ENCODE measurements around the gene ARHGAP31.
"Not testable (repeated sequence)": the region's sequence is repeated elsewhere in the genome, so short reads cannot be mapped to it uniquely, and the experiment has no call there.

Gene ARHGAP31

DNA sequence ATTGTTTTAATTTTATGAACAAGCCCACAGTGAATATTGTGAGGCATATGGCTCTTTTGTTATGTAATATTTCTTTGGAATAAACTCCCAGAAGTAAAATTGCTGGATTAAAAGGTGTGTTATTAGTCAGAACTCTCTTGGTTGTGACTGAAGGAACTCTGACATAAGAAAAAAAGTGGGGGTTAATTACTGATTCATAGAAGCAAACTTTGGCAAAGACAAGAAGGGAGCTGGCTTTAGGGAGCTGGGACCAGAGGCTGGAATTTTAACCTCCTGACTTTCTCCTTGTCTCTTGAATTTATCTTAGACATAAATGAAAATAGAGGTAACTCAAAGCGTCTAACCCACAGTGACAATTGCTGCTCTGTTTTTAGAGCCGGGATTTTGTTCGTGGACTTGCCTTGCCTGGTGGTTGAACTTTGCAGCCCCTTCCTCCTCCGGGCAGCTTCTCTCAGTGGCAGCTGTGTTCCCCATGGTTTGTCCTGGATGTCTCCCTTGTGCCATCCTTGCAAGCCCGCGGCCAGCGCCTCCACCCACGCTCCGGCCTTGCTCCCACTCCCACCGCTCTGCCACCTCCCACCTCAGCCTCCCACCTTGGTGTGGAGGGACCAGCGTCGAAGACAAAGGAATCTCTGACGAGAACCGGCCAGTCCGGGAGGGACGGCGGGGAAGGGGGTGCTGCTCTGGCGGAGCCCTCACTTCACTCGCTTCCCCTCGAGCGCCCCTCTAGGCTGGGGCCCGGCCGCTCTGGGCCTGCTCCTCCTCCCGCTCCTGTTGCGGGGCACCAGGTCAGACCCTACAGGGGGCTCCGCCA lies 28.0 kb downstream of the ARHGAP31 start:
- DNase-seq = no peak

DNA sequence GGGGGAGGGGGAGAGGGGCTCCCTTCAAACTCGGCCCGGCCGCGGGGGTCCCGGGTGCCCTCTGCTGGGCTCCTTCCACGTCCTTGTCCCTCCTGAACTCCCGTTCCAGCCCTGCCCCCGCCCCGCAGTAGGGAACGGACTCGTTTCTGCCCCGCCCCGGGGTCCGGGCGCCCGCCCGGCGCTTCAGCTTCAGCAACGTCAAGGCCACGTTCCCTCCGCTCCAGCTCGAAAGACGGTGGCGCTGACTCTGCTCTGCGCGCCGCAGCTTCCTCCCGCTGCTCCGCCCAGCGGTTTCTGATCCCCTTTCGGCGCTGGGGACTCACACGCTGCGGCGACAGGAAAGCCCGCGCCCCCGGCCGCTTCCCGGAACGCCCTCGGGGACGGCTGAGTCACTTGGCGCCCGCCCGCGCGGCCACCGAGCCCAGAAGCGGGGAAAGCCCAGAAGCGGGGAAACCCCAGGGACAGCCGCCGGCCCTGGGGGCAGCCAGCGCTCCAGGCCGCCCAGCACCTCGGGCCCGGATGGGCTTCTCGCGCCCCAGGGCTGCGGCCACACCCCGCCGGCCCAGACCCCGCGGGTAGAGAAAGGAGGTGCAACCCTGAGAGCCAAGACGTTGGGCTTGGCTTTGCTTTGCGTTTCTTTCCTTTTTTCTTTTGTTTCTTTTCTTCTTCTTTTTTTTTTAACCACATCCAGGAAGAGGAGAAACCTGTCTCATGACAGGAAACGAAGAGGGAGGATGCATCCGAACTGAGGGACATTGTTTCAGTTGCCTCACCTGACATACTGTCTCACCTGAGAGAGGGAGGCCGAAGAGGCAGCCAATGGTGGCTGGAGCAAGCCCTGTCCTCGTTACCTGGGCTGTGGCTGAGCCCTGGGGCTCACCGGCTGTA lies 28.9 kb downstream of the ARHGAP31 start:
- DNase-seq = peak; percentile 94

DNA sequence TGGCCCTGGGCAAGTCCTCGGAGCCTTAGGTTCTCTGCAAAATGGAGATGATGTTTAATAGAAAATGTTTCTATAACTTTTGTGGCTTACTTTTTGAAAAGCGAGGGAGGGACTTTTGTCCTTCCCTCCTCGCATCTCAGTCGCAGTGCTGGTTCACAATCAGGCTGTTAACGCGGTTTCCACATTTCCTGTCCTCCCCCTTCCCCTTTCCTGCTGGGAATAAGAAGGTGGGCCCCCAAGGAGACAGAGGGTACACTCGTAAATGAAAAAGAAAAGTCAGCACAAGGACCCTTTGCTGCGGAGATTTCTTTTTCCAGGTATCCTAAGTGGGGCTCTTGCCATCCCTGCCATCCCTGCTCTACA lies 29.5 kb downstream of the ARHGAP31 start:
- no peak for DNase-seq

DNA sequence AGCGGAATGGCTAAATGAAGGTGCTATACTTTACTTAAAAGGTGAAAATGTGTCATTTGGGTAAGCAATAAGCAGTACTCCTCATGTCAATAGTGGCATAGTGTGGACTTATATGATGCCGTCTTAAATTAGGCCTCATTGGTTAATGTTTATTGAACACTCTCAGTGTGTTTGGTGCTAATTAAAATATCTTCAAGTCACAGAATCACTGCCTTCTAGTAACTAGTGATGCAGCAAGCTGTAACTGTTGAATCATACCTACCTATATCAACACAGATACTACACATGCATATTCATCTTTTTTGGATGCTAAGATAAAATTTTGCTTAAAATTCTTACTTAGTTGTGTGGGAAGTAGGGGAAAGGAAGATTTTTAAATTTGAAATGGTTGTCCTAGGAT lies 30.7 kb downstream of the ARHGAP31 start:
- DNase-seq = no peak

DNA sequence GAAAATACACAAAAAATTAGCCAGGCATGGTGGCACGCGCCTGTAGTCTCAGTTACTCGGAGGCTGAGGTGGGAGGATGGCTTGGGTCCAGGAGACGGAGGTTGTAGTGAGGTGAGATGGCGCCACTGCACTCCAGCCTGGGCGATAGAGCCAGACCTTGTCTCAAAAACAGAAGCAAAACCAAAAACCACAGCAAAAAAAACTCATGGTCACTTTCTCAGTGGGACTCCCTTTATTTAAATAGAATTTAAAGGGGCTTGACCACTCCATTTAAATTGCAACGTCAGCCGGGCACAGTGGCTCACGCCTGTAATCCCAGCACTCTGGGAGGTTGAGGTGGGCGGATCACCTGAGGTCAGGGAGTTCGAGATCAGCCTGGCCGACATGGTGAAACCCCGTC lies 32.8 kb downstream of the ARHGAP31 start:
- DNase-seq = no peak

DNA sequence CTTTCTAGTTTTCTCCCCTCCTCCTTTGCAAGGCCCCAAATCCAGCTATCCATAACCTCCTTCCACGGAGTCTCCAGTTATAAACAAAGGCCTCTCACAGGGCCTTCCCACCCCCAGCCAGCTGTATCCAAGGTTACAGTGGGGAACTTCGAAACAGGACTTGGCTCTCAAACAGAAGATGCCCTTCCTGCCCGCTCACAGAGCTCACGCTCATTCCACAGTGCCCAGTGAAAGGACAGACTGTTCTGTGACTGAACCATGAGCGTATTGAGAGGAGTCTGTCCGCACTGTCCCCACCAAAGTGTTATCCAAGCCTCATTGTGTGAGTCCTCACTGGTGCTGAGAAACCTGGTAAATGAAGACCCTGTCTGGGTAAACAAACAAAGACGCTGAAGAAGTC lies 35.4 kb downstream of the ARHGAP31 start:
- DNase-seq = no peak

DNA sequence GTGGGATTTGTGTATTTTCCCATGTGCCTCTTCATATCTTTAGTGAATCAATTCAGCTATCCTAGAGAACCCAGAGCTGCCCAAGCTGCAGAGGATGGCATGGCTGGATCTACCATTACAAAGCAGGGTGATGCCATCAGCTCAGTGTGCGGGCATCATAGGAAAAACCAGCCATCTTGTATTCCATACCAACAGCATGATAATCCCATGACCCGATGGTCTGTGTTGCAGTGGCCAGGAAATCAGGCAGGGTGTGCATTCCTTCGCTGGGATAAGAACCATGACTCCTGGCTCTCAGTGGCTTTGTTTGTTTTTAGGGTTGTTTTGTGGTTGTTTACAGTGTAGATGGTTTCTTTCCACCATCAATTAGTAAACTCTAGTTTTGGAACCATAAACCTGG lies 36.0 kb downstream of the ARHGAP31 start:
- DNase-seq = no peak

DNA sequence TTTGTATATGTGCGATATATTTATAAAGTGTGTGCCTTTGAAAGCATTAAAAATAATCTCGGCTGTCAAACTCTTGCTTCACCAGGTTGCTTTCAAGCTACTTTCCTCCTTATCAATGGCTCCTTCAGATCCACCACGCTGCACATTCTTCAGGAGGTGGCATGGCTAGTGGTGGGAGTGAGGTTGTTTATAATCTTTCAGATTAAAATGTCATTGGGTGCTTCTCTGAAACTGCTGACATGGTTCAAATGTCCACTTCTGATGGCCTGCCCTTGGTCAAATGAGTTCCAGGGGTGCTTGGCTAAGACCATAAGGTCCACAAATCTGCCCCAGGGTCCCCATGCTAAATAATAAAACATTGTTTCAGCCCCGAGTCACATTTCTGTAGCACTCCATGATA lies 36.7 kb downstream of the ARHGAP31 start:
- DNase-seq = no peak

DNA sequence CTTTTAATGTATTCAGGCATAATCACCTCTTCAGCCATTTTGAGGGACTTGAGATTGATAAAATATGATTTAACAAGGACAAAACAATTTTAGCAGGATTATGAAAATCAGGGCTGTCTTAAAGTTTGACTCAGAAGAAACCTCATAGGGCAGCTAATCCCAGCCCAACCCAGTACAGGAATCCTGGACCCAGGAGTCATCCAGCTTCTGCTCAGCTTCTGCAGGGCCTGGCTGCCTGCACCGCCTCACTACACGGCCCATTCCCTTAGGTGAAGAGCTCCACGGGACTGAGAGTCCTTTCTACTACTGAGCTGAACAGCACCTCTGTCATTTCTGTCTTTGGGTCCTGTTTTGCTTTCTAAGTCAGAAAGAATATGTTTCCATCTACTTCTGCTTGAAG lies 37.5 kb downstream of the ARHGAP31 start:
- no peak for DNase-seq

DNA sequence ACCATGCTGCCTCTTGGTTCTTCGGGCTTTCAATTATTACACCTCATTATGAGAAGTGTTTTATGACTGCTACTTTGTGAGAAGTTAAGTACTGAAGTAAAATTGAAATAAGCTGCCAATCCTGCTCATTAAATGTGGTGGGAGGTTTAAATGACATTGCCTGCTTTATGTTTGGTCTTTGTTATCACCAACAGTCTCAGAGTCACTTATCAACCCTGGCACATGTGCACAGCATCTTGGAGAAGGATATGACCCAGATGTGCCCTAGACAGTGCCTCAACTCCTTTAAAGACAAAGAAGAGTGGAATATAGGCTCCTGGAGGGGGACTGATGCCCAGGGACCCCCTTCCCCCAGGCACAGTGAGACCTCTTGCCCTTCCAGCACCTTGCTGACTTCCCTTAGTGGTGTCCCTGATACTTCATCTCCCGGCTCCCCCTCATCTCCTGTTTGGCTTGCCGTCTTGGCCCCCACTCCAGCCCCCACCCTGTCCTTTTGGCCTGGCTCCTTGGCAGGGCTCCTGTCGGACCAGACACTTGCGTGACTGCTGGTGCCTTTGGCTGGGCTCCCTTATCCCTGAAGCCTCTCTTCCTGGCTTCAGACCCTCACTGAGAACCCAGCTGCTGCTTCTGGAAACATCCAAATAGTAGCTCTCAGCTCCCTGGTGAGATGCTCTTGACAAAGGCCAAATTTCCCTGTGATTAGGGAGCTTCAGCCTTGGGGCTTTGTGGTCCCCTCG lies 39.8 kb downstream of the ARHGAP31 start:
- no peak for DNase-seq

DNA sequence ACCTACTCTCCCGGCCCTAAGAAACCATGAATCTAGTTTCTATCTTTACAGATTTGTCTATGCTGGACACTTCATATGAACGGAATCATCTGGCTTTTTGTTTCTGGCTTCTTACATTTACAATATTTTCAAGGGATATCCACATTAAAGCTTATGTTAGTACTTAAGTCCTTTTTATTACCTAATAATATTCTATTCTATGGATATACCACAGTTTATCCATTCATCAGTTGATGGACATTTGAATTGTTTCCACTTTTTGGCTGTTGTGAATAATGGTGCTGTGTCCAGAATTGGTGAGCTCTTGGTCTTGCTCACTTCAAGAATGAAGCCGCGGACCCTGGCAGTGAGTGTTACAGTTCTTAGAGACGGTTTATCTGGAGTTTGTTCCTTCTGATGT lies 42.6 kb downstream of the ARHGAP31 start:
- DNase-seq = no peak

DNA sequence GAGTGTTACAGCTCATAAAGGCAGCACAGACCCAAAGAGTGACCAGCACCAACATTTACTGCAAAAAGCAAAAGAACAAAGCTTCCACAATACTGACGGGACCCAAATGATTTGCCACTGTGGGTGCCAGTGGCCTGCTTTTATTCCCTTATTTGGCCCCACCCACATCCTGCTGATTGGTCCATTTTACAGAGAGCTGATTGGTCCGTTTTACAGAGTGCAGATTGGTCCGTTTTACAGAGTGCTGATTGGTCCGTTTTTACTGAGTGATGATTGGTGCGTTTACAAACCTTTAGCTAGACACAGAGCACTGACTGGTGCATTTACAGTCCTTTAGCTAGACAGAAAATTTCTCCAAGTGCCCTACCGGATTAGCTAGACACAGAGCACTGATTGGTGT lies 43.2 kb downstream of the ARHGAP31 start:
- DNase-seq = not testable (repeated sequence)

DNA sequence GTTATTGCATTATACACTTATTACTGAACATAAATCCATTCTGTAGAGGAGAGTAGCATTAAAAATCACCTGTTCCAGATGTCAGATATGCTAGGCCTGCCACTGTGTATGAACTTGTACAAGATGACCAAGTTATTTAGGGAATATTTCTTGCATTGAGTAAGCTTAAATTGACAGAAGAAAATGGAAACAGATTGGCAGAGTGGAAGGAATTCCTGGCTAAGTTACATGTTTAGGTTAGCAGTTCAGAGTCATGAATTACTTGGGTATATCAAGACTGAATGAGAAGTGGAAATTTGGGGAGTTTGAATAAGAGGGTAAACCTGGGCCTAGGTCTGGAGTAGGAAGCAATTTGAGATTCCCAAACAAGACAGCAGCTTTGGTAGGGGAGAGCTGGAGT lies 44.6 kb downstream of the ARHGAP31 start:
- DNase-seq = no peak

DNA sequence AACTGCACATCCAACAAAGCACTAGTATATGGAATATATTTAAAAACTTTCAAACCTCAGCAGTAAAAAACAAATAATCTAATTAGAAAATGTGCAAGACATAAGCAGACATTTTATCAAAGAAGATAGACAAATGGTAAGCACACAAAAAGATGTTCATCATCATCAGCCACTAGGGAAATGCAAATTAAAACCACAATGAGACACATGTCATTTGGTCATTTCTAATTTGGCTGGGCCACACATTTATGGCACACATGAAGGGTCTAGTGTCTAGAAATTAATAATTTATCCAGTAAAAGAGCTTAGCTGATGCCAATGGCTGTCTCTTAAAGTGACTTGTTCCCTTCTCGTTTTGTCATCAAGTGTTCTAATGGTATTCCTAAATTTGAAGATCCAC lies 45.8 kb downstream of the ARHGAP31 start:
- DNase-seq = no peak

DNA sequence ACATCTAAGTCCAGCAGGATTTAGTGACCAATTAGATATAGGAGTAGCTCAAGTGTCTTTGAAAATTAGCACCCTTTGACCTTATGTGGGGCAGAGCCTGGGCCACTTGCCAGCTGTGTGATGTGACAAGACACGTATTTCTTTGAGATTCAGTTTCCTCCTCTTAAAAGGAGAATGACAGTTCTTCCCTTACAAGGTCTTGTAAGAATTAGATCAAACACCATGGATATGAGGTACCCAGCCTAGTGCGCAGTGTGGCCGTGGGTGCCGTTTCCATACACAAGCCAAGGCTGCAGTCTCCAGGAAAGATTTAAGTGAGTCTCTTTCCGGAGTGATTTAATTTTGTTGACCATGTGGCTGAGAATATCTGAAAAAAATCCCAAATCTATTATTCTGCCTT lies 46.3 kb downstream of the ARHGAP31 start:
- DNase-seq = no peak

DNA sequence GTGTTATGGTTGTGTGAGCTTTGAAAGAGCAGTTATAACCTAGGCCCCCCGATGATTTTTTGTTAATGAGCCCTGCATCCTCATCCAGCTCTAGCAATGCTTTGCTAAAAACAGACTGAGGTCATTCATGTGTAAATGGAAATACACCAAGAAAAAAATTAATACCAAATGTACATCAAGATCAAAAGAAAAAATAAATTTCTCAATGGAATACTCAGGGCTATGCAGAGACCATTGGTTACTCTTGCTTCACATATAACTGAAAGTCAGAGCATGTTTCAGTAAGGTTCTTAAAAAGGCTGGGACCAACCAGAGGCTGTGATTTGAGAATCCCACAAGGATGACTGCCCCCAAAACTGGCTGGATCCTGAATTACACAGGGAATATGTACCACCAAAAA lies 48.0 kb downstream of the ARHGAP31 start:
- DNase-seq = no peak

DNA sequence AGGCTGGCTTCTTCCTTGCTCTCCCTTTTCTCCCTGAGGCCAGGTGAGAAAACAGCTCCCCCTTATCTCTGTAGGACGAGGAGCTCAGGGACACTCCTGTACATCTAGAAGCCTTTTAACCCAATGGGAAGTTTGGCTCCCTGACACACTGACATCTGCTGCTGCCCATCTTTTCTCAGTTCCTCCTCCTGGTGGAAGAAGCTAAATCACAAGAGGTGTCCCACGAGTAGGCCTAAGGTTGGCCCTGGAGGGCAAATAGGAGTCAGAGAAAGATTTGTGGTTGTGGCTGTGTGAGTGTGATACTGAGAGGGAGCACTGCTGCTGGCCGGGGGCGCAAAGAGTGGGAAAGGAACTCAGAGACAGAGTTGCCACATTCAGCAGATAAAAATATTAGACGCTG lies 49.5 kb downstream of the ARHGAP31 start:
- no peak for DNase-seq

DNA sequence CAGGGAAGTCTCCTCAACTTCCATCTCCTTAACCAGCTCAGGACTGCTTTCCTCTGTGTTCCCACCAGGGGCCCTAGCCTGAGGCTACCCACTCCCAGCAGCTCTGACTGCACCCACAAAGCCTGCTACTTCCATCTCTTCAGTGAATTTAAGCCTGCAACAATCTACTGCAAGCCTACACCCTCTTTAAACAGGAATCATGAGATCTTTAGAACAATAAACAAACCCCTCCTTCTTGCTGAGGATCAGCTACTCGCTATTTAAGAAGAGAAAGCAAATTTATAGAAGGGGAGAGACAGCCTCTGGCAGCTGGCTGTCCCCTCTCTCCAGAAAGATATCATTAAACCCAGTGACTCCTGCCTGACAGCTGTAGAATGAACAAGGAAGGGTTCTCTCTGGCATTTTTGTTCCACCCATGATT lies 51.9 kb downstream of the ARHGAP31 start:
- no peak for DNase-seq

DNA sequence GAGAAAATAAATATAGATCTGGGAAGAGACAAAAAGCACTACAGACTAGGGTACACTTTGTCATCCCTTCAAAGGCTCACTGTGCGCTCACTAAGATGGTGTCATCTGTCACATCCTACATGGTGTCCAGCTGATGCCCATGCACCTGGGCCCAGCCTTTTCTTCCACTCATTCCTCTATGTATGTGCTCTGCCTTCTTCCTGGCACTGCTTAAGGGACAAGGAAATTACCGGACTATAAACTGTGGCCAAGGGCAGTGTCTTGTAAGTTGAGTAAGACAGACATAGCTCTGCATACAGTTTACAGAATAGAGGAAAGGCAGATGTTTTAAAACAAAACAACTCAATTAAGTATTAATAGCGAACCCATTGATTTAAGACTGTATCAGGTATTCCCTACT lies 52.9 kb downstream of the ARHGAP31 start:
- no peak for DNase-seq

DNA sequence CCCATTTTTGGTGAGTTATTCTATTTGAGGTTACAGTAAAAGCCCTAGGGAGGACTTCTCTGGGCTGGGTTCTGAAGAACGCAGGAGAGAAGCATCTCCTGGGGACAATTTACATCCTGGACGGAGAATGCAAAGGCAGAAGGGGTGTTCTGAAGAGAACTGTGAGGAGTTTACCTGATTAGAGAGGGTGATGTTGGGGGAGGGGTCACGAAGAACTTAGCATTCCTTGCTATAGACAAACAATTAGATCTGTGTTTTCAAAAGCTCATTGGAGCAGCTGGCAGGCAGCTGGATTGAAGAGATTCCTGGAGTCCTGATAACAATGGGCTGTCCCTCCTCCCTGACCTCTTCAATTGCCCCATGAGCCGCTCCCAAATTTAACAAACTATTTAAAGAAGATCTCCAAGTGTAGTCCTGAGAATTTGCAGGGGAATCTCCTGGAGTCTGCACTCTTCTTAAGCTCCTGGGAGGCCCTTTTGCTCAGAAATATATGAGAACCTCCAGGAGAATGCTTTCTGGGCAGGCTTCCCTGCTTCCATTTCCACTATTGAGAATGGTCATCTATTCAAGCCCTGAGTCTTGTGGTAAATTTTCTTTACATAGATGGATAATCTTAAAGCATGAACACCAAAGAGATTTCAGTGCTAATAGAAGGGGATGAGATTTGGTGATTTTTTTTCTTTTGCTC lies 55.3 kb downstream of the ARHGAP31 start:
- DNase-seq = no peak

DNA sequence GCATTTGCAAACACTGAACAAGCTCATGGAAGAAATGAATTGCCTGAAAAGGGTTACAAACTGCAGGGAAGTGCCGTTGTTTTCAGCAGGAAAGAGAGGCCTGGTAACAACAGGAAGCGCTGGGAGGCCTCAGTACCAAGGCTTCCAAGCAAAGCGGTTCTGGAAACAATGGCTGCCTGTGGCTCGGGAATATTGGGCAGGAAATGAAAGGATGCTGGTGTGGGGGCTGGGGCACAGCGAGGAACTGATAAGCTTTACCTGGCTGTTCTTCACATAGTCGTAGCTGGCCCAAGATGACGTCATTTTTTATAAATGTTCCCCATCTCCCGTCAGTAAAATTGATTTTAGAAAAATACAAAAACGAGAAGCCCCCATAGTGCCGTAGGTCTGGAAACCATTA lies 55.9 kb downstream of the ARHGAP31 start:
- no peak for DNase-seq

DNA sequence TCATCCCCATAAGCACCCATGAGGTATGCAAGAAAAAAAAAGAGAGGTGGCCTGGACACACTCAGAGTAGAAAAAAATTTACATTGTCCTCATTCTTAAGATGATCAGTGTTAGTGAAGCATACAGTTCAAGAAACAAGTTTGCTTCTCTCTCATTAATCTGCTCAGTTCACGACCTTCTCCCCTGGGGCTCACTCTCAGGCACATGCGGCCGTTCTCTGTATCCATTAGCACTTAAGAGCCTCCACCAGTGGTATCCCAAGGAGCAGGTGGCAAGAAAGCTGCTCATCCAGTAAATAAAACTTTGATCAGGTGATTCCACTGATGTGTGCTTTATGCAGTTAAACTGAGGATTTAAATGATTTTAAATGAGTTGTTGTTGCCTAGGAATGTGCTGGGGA lies 57.4 kb downstream of the ARHGAP31 start:
- no peak for DNase-seq

DNA sequence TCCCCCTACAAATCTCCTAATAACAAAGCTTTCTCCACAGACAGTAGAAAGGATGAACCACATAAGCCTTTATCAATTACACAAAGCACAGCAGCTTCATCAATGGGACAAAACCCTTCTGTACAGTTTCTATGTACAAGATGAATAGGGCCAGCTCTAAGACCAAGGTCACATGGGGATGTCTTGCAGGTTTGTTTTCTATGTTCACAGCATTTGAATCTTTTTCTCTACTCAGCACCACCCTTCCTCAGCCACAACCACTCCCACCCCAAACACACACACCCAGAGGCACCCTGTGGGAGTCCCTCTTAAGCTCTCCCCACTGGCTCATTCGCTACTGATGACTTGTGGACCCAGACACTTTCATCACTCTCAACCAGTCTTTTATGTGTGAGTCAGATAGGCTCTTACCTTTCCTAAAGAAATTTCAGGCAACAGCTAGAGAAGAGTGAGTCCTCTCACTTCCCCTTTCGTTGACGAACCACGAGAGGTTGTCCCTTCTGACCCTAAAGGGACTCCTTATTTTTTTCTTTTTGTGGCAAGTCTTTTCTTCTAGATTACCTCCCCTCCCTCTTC lies 57.9 kb downstream of the ARHGAP31 start:
- DNase-seq = no peak
